NCI-H1092 treated with DMSO at 0.1 percent for 48 hours (cell line): Measurements from ENCODE around the gene SMPDL3A.

Source experiments
- DNase-seq: peaks from one replicate; lab custom pipeline; 2025; lab: John Stamatoyannopoulos, UW

The SMPDL3A gene

DNA sequence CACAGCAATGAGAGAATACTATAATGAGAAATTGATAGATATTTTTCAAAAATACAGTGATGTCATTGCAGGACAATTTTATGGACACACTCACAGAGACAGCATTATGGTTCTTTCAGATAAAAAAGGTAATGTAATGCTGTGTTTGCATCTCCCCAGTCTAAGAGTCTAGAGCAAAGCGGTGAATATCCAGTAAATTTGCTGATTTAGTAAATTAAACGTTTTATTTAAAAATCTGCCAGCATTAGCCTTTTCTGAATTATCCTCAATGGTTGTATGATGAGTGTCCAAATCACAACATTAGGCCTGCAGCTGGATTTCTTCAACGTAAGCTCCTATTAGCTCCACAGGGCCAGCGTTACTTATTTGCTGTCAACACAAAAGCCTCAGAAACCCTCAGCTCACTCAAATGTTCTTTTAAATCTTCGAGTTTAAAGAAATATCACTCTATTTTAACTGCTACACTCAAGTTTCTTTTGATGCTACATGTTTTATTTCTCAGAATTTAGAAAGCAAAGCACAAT lies 16.0 kb downstream of the SMPDL3A start:
- no peak for DNase-seq

DNA sequence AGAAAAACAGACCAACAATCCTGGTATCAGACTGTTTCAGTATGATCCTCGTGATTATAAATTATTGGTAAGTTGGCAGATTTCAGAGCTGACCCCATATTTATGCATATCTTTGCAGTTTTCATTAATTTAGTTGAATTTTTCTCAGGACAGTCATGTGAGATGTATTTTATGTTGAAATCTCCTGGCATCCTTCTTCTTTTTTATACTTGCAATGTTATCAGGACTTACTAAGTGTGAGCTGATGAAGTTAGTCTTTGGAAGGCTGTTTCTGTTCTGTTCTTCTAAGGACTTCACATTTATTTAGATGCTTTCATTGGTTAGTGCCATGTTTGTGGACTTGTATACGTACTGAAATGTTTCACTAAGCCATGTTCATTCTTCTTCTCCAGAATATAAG lies 17.2 kb downstream of the SMPDL3A start:
- DNase-seq: no peak

DNA sequence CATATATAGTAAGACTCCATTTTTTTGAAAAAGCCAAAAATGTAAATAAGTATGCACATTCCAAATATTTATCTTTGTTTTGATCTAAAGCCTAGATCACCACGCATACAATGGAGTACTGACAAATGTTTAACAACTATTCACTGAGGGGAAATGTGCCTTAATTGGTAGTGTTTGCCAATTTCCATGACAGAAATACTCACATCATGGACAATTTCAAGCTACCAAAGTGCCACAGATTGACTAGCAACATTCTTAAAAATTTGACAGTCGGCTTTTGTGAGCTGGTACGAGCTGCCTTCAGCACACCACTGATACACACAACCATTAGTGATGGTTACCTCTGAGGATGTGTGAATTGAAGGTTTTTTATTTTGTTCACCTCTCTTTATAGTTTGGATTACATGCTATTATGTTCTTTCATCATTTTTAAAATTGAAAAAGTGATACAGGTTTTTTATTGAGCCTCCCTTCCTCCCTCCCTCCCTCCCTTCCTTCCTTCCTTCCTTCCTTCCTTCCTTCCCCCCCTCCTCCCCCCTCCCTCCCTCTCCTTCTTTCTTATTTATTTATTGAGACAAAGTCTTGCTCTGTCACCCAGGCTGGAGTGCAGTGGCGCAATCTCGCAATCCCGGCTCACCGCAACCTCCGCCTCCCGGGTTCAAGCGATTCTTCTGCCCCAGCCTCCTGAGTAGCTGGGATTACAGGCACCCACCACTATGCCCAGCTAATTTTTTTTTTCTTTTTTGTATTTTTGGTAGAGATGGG lies 19.2 kb downstream of the SMPDL3A start:
- DNase-seq: no peak

DNA sequence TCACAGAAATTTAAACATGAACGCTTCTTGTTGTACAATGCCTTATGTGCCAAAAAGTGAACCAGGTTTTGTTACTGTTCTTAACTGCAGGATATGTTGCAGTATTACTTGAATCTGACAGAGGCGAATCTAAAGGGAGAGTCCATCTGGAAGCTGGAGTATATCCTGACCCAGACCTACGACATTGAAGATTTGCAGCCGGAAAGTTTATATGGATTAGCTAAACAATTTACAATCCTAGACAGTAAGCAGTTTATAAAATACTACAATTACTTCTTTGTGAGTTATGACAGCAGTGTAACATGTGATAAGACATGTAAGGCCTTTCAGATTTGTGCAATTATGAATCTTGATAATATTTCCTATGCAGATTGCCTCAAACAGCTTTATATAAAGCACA lies 19.9 kb downstream of the SMPDL3A start:
- DNase-seq: no peak

GRCh38 chr6:122809691-122810090 lies 20.6 kb downstream of the SMPDL3A start:
- no peak for DNase-seq

- no peak for DNase-seq
These were observed 21.1 kb downstream of the SMPDL3A start for GRCh38 chr6:122810189-122810588.

DNA sequence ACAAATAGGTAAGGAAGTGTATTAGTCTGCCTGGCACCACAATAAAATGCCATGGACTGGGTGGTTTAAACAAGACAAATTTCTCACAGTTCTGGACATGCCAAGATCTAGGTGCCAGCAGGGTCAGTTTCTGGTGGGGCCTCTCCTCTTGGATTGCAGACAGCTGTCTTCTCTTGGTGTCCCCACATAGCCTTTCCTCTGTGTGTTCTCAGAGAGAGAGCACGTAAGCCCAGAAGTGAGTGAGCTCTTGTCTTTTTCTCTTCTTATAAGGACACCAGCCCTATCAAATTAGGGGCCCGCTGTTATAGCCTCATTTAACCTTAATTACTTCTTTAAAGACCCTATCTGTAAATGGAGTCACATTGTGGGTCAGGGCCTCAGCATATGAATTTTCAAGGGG lies 28.3 kb downstream of the SMPDL3A start:
- no peak for DNase-seq

GRCh38 chr6:122817766-122818165 lies 28.7 kb downstream of the SMPDL3A start:
- DNase-seq: no peak

DNA sequence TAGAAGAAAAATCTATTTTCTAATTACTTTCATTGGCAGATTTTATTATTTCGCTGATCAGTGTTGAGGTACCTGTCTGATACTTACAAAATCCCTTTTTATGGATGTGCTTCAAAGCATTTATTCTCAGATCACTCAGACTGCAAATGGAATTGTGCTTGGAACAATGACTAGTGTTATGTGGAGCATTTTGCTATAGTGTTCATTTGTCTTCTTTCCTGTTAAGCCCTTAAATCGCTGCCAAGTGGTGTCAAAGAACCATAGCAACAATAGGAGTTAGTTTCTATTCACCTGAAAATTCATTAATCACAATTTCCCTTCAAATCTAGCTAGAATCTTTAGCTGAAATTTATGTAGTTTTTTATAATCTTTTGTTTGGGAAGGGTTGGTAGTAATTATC lies 29.8 kb downstream of the SMPDL3A start:
- DNase-seq: peak; percentile 20

DNA sequence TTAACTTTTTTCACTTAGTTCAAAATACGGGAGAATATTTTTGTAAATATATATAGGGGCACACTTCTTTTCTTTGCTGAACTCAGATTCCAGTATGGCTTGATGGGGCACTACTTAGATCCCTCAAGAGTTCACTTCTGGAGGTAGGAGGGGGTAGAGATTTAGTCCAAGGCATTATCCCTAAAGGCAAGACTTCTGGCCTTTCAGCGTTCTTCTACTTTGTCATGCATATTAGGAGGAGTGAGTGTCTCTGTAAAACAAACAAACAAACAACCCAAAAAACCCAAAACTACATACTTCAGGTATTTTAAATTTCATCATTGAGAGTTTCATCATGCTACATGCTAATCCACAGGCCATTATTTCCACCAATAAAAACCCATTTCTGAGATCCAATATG lies 32.0 kb downstream of the SMPDL3A start:
- DNase-seq: no peak

GRCh38 chr6:122825163-122825562 lies 36.1 kb downstream of the SMPDL3A start:
- DNase-seq: no peak

DNA sequence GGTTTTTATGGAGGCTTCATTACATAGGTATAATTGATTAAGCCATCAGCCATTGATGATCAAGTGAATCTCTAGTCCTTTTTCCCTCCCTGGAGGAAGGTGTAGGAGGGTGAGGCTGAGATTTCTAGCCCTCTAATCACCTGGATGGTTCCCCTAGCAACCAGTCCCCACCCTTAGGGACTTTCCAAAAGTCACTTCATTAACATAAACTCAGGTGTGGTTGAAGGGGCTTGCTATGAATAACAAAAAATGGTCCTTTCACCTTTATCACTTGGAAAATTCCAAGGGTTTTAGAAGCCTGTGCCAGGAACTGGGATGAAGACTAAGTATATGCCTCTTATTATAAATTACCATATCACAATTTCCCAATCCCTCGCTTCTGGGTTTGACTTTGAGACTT lies 40.4 kb downstream of the SMPDL3A start:
- no peak for DNase-seq

- no peak for DNase-seq
These were observed 42.5 kb downstream of the SMPDL3A start for GRCh38 chr6:122831511-122831910.

DNA sequence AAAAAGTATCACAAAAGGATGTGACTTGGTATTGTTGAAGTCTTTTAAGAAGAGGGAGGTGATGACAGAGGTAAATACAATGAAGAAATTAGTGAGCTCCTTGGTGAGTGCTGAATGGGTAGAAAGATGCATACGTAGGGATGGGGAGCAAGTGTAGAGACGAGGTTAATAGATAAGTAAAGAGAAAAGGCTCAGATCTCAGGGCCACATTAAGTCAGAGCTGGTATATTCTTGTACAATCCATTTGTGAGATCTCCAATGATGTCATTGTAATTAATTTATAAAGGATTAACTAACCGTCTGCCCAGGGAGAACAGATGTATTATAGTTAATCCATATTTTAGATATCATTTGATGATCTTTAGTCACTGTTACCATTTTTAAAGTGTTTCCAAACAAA lies 43.4 kb downstream of the SMPDL3A start:
- no peak for DNase-seq

- no peak for DNase-seq
These were observed 44.0 kb downstream of the SMPDL3A start for GRCh38 chr6:122833021-122833491.

- peak; percentile 2 for DNase-seq
These were observed 49.2 kb downstream of the SMPDL3A start for GRCh38 chr6:122838060-122838780.

DNA sequence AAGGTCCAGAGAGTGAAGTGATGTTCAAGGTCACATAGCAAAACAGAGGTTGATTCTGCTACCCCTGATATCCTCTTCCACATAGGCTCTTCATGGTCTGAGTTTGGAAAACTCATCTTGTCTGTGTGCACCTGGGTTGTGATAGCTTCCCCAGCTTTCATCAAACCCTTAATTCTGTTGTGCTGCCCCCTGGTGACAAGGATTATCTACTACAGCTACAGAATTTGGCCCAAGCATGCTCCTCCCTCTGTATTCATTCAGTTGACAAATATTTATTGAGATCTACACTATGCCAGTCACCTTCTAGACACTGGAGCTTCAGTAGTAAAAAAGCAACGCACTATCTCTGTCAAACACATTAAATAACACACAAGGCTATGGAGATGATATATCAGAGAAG lies 50.4 kb downstream of the SMPDL3A start:
- DNase-seq: peak; percentile 27

DNA sequence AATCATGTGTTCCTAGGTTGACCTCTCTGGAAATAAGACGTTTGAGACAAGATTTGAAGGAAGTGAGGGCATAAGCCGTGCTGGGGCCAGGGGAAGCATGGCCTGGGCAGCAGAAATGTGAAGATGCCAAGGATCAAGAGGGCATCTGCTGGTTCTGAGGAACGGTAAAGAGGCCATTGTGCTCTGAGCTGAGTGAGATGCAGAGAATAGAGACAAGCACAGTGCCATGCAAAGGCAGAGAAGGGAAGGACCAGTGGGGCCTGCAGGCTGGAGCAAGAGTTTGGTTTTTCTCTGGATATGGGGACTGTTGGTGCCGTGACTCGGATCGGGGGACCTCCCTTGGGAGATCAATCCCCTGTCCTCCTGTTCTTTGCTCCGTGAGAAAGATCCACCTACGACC lies 50.8 kb downstream of the SMPDL3A start:
- no peak for DNase-seq

DNA sequence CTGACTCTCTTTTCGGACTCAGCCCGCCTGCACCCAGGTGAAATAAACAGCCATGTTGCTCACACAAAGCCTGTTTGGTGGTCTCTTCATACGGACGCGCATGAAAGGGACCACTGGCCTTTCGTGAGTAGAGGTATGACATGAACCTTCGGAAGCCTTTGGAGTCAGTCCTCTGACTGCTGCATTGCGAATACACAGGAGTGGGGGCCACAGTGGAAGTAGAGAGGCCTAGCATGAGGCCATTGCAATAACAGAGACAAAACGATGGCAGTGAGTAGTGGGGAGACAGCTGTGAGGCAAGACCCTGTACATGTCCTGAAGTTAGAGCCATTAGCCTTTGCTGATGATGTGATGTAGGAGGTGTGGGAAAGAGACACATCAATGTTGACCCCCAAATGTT lies 56.4 kb downstream of the SMPDL3A start:
- no peak for DNase-seq

DNA sequence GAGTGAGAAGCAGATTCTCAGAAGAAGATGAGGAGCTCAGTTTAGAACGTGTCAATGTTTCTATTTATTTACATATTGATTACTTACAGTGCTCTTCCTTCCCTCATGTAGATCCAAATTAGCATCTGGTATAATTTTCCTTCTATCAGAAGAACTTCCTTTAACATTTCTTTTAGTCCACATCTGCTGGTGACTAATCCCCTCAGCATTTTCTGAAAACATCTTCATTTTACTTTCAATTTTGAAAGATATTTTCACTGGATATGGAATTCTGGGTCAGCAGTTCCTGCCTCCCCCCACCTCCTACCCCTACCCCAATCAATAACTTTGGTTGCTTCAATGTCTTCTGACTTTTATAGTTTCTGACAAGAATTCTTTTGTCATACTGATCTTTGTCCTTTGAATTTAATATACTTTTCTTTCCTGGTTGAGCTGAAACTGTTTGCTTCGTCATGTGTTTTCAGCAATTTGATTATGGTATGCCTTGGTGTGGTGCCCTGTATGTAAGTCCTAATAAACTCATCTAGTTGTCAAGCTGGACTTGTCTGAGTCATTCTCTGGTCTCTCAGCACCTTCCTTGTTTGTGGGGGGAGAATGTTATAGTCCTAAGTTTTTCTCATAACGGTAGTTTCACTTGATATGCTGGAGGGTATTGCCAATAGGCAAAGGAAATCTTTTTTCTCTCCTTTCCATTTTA lies 57.0 kb downstream of the SMPDL3A start:
- DNase-seq: no peak

- no peak for DNase-seq
These were observed 64.4 kb downstream of the SMPDL3A start for GRCh38 chr6:122853259-122853995.
